22Rv1 (cell line): ENCODE results near the gene WDR17.
"Not testable (repeated sequence)": the region's sequence is repeated elsewhere in the genome, so short reads cannot be mapped to it uniquely, and the experiment has no call there.

Experiments used
- H3K27ac ChIP-seq: fragments of 450-650 bp; 2 replicates; pipeline ENCODE4 v1.5.1; 2017
- ZFX ChIP-seq: fragments of 450-650 bp; IDR thresholded peaks from 2 replicates; pipeline ENCODE4 v1.6.1; 2017; ENCODE audit warnings: antibody characterized with exemption, borderline replicate concordance
- TF ChIP-seq, protein P1 (sequence below): fragments of 450-650 bp; IDR thresholded peaks from 2 replicates; pipeline ENCODE4 v1.5.1; 2017; ENCODE audit warnings: mild to moderate bottlenecking

Gene WDR17

DNA sequence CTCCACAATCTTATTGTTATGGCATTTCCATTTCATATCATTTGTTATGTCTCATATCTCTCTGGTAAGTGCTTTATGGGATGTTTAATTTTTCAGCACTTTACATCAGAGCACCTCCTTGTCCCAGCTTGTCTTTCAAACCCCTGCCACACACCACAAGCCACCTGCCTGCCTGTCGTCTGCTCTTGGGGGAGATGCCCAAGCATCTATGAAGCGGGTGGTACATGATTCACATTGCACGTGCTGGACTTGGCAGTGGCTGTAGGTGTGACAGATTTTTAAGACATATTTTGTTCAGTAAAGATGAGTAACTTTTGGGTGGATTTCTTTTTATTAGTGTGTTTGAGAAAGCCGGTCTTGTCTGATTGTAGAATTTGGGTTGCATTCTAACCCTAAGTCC is 143.9 kb downstream of the WDR17 start:
- H3K27ac ChIP-seq, result no peak overlapping the region
- no peak for TF ChIP-seq ZFX

DNA sequence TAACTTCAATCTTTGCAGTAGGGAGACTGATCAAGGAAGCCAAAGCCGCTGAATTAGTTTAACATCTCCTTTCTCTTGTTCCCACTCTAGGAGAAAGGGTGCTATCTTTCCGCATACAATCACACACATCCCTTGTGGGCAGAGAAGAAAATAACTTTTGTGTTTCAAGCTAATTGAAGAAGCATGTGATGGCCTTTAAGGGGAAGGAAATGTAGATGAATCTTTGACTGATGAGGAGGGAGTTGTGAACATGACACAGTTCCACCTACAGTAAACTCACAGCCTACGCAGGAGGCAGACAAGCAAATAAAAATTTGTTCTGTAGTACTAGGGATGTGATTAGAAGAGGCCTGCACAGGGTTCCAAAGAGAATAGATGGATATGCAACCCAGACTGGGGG is 144.5 kb downstream of the WDR17 start:
- no peak for TF ChIP-seq ZFX
- TF ChIP-seq, protein P1, sequence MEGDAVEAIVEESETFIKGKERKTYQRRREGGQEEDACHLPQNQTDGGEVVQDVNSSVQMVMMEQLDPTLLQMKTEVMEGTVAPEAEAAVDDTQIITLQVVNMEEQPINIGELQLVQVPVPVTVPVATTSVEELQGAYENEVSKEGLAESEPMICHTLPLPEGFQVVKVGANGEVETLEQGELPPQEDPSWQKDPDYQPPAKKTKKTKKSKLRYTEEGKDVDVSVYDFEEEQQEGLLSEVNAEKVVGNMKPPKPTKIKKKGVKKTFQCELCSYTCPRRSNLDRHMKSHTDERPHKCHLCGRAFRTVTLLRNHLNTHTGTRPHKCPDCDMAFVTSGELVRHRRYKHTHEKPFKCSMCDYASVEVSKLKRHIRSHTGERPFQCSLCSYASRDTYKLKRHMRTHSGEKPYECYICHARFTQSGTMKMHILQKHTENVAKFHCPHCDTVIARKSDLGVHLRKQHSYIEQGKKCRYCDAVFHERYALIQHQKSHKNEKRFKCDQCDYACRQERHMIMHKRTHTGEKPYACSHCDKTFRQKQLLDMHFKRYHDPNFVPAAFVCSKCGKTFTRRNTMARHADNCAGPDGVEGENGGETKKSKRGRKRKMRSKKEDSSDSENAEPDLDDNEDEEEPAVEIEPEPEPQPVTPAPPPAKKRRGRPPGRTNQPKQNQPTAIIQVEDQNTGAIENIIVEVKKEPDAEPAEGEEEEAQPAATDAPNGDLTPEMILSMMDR, result no peak
- no peak overlapping the region for H3K27ac ChIP-seq

DNA sequence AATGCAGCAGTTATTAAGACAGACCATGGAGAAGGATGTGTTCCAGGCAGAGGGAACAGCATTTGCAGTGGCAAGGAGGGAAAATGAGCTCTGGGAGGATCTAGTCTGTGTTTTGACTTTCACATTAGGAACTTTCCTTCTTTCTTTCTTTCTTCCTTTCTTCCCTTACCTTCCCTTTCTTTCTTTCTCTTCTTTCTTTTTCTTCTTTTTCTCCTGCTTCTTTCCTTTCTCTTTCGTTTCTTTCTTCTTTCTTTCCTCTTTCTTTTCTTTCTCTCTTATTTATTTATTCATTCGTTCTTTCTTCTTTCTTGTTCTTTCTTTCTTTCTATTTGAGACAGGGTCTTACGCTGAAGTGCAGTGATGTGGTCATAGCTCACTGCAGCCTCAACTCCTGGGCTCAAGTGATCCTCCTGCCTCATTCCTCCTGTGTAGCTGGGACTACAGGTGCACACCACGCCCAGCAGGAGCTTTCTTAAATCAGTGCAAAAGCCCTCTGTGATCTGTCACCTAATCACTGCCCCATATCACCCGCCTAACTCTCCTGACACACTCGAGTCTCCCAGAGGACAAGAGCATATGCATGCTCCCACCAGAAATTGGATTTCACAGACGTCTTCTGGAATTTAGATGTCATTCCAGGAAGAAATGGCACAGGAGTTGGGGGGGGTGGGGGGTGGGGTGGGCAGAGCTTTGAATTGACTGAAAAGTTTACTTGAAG is 145.1 kb downstream of the WDR17 start:
- TF ChIP-seq, protein P1, result no peak
- no peak for TF ChIP-seq ZFX
- no peak overlapping the region for H3K27ac ChIP-seq

DNA sequence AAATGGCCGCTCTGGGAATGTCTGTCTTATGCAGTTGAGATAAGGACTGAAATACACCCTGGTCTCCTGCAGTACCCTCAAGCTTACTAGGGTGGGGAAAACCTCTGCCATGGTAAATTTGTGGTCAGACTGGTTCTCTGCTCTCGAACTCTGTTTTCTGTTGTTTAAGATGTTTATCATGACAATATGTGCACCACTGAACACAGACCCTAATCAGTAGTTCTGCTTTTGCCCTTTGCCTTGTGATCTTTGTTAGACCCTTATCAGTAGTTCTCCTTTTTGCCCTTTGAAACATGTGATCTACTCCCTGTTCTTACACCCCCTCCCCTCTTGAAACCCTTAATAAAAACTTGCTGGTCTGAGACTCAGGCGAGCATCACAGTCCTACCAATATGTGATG is 146.7 kb downstream of the WDR17 start:
- H3K27ac ChIP-seq, result not testable (repeated sequence)

DNA sequence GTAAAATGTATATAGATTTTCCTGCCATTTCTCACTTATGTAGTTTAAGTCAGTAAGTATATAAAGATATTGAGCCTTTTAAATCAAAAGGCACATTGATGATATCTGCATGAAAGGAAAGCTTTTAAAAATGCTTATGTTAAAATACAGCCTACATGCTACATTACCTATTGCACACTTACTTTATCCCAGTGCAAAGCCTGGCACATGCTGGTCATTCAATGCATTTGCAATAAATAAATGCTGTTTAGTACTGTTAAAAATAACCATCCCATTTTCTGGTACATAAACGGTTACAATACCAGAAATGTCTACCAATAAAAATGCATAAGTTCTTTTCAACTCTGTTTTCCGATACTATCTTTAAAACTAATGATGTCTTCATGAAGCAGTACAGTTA is 151.9 kb downstream of the WDR17 start:
- no peak overlapping the region for H3K27ac ChIP-seq
- TF ChIP-seq, protein P1, result no peak
- TF ChIP-seq ZFX, result no peak

DNA sequence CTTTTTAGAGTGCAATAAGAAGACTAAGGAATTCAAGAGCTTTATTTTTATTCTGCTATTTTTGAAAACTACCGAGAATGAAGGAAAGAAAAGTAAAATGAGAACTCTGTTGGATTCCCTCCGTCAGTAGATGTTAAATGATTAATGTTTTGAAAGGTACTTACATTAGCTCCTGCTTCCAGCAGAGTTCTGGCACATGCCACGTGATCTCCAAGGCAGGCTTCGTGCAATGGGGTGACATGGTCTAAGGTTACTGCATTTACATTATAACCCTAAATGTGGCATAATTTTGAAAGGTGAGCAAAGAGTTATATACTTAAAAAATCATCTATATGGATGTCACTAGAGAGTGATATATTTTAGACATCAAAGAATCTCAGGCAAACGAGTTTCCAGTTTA is 156.5 kb downstream of the WDR17 start:
- H3K27ac ChIP-seq, result no peak overlapping the region
- TF ChIP-seq ZFX, result no peak
- TF ChIP-seq, protein P1, result no peak

DNA sequence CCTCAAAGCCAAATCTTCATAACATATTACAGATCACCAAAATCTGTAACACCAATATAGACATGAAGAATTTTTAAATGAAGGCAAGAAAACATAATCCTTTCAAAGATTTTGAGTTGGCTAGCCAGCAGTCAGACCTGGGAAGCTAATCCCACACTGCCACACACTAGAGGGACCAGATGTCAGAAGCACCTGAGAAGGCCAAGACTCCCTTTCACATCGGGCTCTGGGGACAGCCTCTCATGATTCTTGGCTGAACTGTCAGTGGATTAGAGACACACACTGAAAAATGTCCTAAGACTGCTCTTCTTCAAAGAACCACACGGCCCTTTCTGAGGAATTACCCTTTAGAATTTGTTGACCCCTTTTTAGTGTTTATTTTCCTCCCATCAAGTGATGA is 157.9 kb downstream of the WDR17 start:
- no peak overlapping the region for H3K27ac ChIP-seq
- TF ChIP-seq ZFX, result no peak
- TF ChIP-seq, protein P1, result no peak

DNA sequence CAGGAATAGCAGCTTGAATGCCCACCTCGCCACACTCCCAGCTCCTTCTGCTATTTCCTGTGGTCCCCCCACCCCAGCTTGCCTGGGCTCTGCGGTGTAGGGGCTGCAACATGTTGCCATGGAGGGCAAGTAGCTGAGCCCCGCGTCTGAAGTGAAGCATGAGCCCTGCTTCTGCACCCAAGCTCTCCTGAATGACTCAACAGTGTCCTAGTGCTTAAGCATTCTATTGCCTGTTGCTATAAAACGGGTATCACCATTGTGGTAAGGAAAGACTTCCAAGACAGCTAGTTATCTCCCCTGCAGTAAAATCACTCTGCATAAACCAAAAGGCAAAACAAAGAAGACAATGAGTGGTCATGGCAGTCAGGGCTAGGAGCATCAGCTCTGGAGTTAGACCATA is 161.1 kb downstream of the WDR17 start:
- TF ChIP-seq, protein P1, result no peak
- TF ChIP-seq ZFX, result no peak
- H3K27ac ChIP-seq, result no peak overlapping the region
